GM19372 (cell line): ENCODE results near the gene UST.
"Not testable (repeated sequence)": the region's sequence is repeated elsewhere in the genome, so short reads cannot be mapped to it uniquely, and the experiment has no call there.

Source experiments
- ATAC-seq: cut with Tn5 transposase; IDR thresholded peaks from one replicate; pipeline ENCODE4 v1.9.1; 2021; ENCODE audit warnings: mild to moderate bottlenecking, low read depth, moderate library complexity; ENCODE audit not compliant: unreplicated experiment

The UST gene

GRCh38 chr6:148934539-148934938, 187.7 kb downstream of the UST start:
- ATAC-seq: no peak

- ATAC-seq: no peak
Observed at GRCh38 chr6:148934961-148935360, 188.1 kb downstream of the UST start.

GRCh38 chr6:148935705-148936435, 189.0 kb downstream of the UST start:
- no peak for ATAC-seq

DNA sequence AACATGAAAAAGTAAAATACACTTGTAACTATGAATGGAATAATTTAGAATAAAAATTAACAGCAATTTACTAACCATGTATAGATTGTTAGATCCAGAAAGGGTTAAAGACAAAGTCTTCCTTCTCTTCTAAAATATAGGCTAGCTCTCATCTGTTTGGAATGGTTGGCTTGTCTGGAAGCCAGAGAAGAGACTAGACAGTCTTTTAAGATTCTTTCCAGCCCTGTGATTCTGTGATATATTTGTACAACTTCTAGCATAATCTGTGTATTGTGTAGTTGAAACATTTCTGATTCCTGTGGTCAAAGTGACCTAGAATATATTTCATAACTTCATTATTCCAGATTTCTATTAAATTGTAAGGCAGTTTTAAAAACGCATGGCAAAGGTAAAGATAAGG, 196.6 kb downstream of the UST start:
- ATAC-seq: no peak

- no peak for ATAC-seq
Observed at GRCh38 chr6:148944608-148945007, 197.8 kb downstream of the UST start.

DNA sequence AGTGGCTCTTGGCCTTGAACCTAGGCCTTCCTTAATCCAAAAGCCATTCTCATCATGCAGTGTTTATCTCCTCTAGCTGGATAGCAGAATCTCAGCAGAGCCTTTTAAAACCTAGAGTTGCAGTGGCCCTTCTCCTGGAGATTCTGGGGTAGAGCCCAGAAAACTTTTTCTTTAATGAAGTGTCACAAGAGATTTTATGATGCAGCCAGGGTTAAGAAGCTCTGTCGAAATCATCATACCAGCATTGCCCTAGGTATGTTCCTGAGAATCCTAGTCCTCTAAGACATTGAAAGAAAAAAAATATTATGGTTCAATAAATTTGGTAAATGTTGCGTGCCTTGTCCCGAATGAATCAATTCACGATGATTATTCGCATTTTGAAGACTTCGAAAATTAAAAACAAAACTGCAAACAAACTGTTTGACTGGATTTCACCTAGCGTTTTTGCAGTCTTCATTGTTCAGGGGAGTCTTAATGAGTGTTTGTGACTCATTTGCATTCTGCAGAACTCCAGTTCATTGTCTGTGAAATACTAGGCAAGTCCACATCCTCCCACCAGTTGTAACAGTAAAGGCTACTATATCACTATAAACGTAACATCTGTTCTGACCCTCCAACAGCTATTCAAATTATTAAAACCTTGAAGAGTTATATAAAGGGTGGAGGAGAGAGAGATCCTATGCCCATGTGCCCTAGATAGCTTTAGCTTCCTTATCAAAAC, 198.6 kb downstream of the UST start:
- ATAC-seq: no peak

- no peak for ATAC-seq
Observed at GRCh38 chr6:148947621-148948444, 201.0 kb downstream of the UST start.

DNA sequence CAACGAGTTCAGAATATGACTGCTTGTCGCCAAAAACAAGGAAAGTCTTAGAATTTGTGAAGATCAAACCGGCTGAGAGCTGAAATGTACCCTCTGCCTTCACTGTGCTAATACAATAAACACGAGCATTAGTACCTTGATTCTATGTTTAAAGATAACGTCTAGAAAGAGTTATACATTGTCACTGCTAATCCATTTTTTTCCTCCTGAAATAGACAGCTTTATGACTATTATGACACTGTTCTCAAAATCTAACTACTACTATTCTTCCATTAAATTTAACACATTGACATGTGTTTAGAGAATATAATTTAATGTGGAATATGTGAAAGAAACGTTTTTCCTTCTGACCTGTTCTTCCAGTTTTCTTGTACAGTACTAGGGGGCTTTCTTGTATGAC, 204.8 kb downstream of the UST start:
- no peak for ATAC-seq

GRCh38 chr6:148952147-148953035, 205.6 kb downstream of the UST start:
- ATAC-seq: no peak

GRCh38 chr6:148954461-148954860, 207.6 kb downstream of the UST start:
- no peak for ATAC-seq

DNA sequence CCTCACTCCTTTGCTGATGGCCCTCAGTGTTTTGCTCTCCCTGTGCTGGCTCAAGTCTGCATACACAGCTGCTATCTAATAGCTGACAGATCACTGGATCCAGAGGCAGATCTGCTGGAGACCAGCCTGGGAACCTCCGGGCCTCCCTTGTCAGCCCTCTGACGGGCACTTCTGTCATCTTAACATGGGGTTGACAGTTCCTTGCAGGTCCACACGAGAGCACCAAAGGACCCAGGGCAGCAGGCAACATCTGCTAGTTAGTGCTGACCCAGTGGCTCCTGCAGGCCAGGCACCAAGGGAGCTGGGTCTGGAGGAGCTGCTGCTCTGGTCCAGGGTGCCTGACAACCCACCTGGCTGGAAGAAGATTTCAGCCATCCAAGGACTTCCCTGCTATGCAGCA, 208.1 kb downstream of the UST start:
- no peak for ATAC-seq

GRCh38 chr6:148955441-148955840, 208.6 kb downstream of the UST start:
- ATAC-seq: no peak

DNA sequence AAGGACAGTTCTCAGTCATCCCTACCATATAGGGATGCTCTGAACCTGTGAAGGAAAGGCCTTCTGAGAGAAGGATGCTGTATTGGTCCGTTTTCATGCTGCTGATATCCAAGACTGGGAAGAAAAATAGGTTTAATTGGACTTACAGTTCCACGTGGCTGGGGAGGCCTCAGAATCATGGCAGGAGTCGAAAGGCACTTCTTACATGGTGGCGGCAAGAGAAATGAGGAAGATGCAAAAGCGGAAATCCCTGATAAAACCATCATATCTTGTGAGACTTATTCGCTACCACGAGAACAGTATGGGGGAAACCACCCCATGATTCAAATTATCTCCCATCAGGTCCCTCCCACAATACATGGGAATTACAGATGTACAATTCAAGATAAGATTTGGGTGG, 209.3 kb downstream of the UST start:
- ATAC-seq: not testable (repeated sequence)

DNA sequence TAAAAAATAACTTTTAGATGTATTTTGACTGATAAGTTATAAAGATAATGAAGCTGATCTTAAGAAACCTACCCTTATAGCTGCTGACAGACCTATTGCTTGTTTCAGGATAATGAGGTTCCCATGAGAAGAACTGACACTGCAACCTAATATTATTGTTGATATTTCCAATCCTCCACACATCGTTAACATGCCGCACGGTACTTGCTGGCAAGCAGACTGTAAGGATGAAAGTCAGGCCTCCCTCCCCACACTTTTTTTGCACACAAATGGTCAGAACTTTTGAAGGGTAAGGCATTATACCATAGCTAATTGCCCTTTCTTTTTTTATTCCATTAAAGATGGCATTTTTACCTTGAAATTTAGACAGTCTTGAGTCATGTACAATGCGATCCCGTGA, 210.9 kb downstream of the UST start:
- ATAC-seq: no peak

GRCh38 chr6:148959008-148959407, 212.2 kb downstream of the UST start:
- no peak for ATAC-seq

- ATAC-seq: no peak
Observed at GRCh38 chr6:148959501-148959900, 212.7 kb downstream of the UST start.

DNA sequence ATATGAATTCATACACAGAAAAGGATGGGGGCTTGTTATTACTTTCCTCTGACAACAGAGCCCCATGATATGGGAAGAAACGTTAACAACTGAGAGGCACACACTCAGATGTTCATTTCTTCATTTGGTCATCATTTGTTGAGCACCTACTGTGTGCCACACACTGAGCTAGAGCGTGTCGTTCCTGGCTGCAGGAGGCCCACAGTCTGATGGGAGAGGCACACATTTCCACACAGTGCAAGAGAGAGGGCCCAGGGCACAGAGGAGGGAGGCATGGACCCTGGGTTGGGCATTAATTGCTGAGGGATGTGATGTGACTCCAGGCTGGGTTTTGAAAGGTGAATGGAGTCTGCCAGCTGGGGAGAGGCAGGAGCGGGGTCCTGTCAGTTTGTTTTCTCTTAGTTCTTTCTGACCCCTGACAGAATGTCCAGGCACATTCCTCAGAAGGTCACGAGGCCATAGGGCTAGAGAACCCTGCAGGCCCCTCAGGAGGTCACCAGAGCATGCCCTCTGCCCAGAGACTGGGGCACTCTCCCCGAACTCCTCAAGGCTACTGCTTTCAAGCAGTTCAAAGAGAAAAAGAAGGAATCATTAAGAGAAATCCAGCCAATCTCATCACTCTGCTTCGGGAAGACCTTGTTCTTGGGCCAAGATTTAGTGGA, 216.2 kb downstream of the UST start:
- no peak for ATAC-seq

- no peak for ATAC-seq
Observed at GRCh38 chr6:148963738-148964137, 216.9 kb downstream of the UST start.

DNA sequence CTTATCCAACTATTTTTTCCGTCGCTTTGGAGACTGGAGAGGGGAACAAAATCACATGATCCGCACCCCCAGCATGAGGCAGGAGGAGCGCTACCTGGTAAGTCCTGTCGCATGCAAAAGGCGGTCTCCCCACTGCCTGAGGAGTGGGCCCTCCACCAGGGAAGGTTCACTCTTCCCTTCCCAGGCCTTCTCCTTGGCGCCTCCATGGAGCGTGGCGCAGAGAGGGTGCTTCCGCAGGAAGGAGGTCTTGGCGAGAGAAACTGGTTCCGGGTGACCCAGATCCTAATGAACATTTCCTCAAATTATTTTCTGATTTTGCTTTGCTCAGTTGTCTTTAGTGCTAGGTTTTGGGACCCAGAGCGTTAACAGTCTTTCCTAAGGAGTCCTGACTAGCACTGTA, 217.6 kb downstream of the UST start:
- ATAC-seq: no peak

GRCh38 chr6:148965287-148965686, 218.5 kb downstream of the UST start:
- no peak for ATAC-seq
